ENCODE results near the gene ZP2. TPM values are rescaled to one million over a fixed set of nuclear protein-coding genes. Genes with fewer than 3 reads are reported as not detected.
"Not testable (repeated sequence)": the region's sequence is repeated elsewhere in the genome, so short reads cannot be mapped to it uniquely, and the experiment has no call there.

Gene ZP2
- total RNA-seq, 1 donor from 2014 or later: not detected

GRCh38 chr16:21175397-21175796, 36.0 kb downstream of the ZP2 start:
- Mint-ChIP-seq H3K36me3 (ENCODE audit: low read depth) (peaks cover 32% of the 10 kb centered on the region), H3K27ac (ENCODE audit: unreplicated experiment) (no peak overlapping the region)

GRCh38 chr16:21172650-21173049, 38.7 kb downstream of the ZP2 start:
- DNase-seq (ENCODE audit: low read depth, low spot score): no peak
- no peak overlapping the region for H3K4me3 Mint-ChIP-seq

More at GRCh38 chr16:21175397-21175796, 36.0 kb downstream of the ZP2 start:
- Mint-ChIP-seq H3K9me3 (peaks cover 2% of the 10 kb centered on the region), H3K27me3 (ENCODE audit: low read depth) (no peaks in the 10 kb centered on the region), H3K4me3 (no peak overlapping the region), H3K4me1 (no peaks in the 10 kb centered on the region)
- no peak for DNase-seq (ENCODE audit: low read depth, low spot score)
- no peak for TF ChIP-seq CTCF (conservative IDR thresholded peaks at IDR 0.05)

GRCh38 chr16:21170116-21170515, 41.3 kb downstream of the ZP2 start:
- not testable (repeated sequence) for H3K4me3 Mint-ChIP-seq; H3K27ac Mint-ChIP-seq (ENCODE audit: unreplicated experiment); DNase-seq (ENCODE audit: low read depth, low spot score); H3K4me1 Mint-ChIP-seq; H3K9me3 Mint-ChIP-seq; H3K27me3 Mint-ChIP-seq (ENCODE audit: low read depth)
- H3K36me3 Mint-ChIP-seq (ENCODE audit: low read depth): peaks cover 21% of the 10 kb centered on the region

More at GRCh38 chr16:21172650-21173049, 38.7 kb downstream of the ZP2 start:
- Mint-ChIP-seq H3K27ac (ENCODE audit: unreplicated experiment) (no peak overlapping the region), H3K4me1 (no peaks in the 10 kb centered on the region), H3K36me3 (ENCODE audit: low read depth) (peaks cover 26% of the 10 kb centered on the region), H3K9me3 (no peaks in the 10 kb centered on the region), H3K27me3 (ENCODE audit: low read depth) (no peaks in the 10 kb centered on the region)
- no peak for TF ChIP-seq CTCF (conservative IDR thresholded peaks at IDR 0.05)

- no peak for TF ChIP-seq CTCF (conservative IDR thresholded peaks at IDR 0.05)
- no peak overlapping the region for H3K27ac Mint-ChIP-seq (ENCODE audit: unreplicated experiment)
- no peaks in the 10 kb centered on the region for H3K9me3 Mint-ChIP-seq
- no peak for DNase-seq (ENCODE audit: low read depth, low spot score)
- H3K27me3 Mint-ChIP-seq (ENCODE audit: low read depth): no peaks in the 10 kb centered on the region
- H3K4me1 Mint-ChIP-seq: no peaks in the 10 kb centered on the region
- H3K36me3 Mint-ChIP-seq (ENCODE audit: low read depth): peaks cover 23% of the 10 kb centered on the region
- H3K4me3 Mint-ChIP-seq: no peak overlapping the region
These were observed 42.0 kb downstream of the ZP2 start for GRCh38 chr16:21169249-21169981.

- no peak for TF ChIP-seq CTCF (conservative IDR thresholded peaks at IDR 0.05)
- Mint-ChIP-seq H3K9me3 (no peaks in the 10 kb centered on the region), H3K4me3 (no peak overlapping the region)
These were observed 43.3 kb downstream of the ZP2 start for GRCh38 chr16:21167929-21168602.

GRCh38 chr16:21167360-21167759, 44.0 kb downstream of the ZP2 start:
- Mint-ChIP-seq H3K4me3 (no peak overlapping the region), H3K4me1 (no peaks in the 10 kb centered on the region), H3K36me3 (ENCODE audit: low read depth) (peaks cover 25% of the 10 kb centered on the region), H3K27me3 (ENCODE audit: low read depth) (no peaks in the 10 kb centered on the region), H3K27ac (ENCODE audit: unreplicated experiment) (no peak overlapping the region), H3K9me3 (no peaks in the 10 kb centered on the region)
- TF ChIP-seq CTCF (conservative IDR thresholded peaks at IDR 0.05): no peak
- no peak for DNase-seq (ENCODE audit: low read depth, low spot score)

More at GRCh38 chr16:21167929-21168602, 43.3 kb downstream of the ZP2 start:
- Mint-ChIP-seq H3K27me3 (ENCODE audit: low read depth) (no peaks in the 10 kb centered on the region), H3K27ac (ENCODE audit: unreplicated experiment) (no peak overlapping the region), H3K4me1 (no peaks in the 10 kb centered on the region), H3K36me3 (ENCODE audit: low read depth) (peaks cover 26% of the 10 kb centered on the region)
- no peak for DNase-seq (ENCODE audit: low read depth, low spot score)

Data from neural crest cell (in vitro differentiated cells).